Neural cell (in vitro differentiated cells): Measurements from ENCODE around the gene CLEC4C. TPM values are rescaled to one million over a fixed set of nuclear protein-coding genes. Genes with fewer than 3 reads are reported as not detected.

Experiments used
- H2AFZ ChIP-seq: fragments of 200-600, 300-800 bp; sonication (generic), shearing (Covaris generic); 2 replicates; pipeline ENCODE4 v1.6.0; 2014; ENCODE audit warnings: low read depth, mild to moderate bottlenecking, antibody characterized with exemption, low read length, moderate library complexity
- H3F3A ChIP-seq: fragments of 200-600 bp; shearing (Covaris generic); 2 replicates; pipeline ENCODE4 v1.6.1; 2016; ENCODE audit warnings: mild to moderate bottlenecking, moderate library complexity, mixed read lengths, antibody characterized with exemption, low read length; ENCODE audit not compliant: insufficient read depth, poor library complexity, severe bottlenecking
- H3K27ac ChIP-seq: fragments of 200-600, 300-800 bp; sonication (generic), shearing (Covaris generic); 2 replicates; pipeline ENCODE4 v1.5.1; 2014; ENCODE audit warnings: mild to moderate bottlenecking, low read length, moderate library complexity
- H3K27me3 ChIP-seq: fragments of 300-800, 200-600 bp; sonication (generic), shearing (Covaris generic); 2 replicates; pipeline ENCODE4 v1.6.0; 2014; ENCODE audit warnings: mild to moderate bottlenecking, low read depth, low read length, moderate library complexity; ENCODE audit not compliant: insufficient read depth
- H3K36me3 ChIP-seq: fragments of 300-800, 200-600 bp; sonication (generic), shearing (Covaris generic); 2 replicates; pipeline ENCODE4 v1.5.1; 2014; ENCODE audit warnings: mild to moderate bottlenecking, antibody characterized with exemption, low read length, moderate library complexity; ENCODE audit not compliant: insufficient read depth
- H3K4me2 ChIP-seq: fragments of 300-800, 200-600 bp; sonication (generic), shearing (Covaris generic); 2 replicates; pipeline ENCODE4 v1.6.0; 2014; ENCODE audit warnings: mild to moderate bottlenecking, low read length
- H3K4me3 ChIP-seq: fragments of 300-800, 200-600 bp; sonication (generic), shearing (Covaris generic); 2 replicates; pipeline ENCODE4 v1.5.1; 2014; ENCODE audit warnings: mild to moderate bottlenecking, low read length, moderate library complexity
- H3K79me2 ChIP-seq: fragments of 200-600 bp; shearing (Covaris generic); replicated peaks from 2 replicates; pipeline ENCODE4 v1.6.0; 2014; ENCODE audit warnings: mild to moderate bottlenecking, low read length, moderate library complexity; ENCODE audit not compliant: insufficient read depth
- H3K9ac ChIP-seq: fragments of 300-800, 200-600 bp; sonication (generic), shearing (Covaris generic); 2 replicates; pipeline ENCODE4 v1.6.1; 2016; ENCODE audit warnings: mild to moderate bottlenecking, low read length, mixed read lengths
- H3K9me2 ChIP-seq: fragments of 200-600 bp; shearing (Covaris generic); 2 replicates; pipeline ENCODE4 v1.6.1; 2016; ENCODE audit warnings: mild to moderate bottlenecking, low read length, mixed read lengths; ENCODE audit not compliant: insufficient read depth
- H3K9me3 ChIP-seq: fragments of 200-600, 300-800 bp; sonication (generic), shearing (Covaris generic); 2 replicates; pipeline ENCODE4 v1.6.1; 2016; ENCODE audit warnings: mild to moderate bottlenecking, mixed run types, low read length, moderate library complexity, mixed read lengths
- H4K20me1 ChIP-seq: fragments of 200-600 bp; shearing (Covaris generic); 2 replicates; pipeline ENCODE4 v1.6.1; 2016; ENCODE audit warnings: mild to moderate bottlenecking, mixed run types; ENCODE audit not compliant: insufficient read depth
- CTCF ChIP-seq: fragments of 450-650 bp; IDR thresholded peaks from 2 replicates; pipeline ENCODE4 v1.5.1; 2014; ENCODE audit warnings: antibody characterized with exemption, mild to moderate bottlenecking, moderate library complexity; ENCODE audit not compliant: poor library complexity, severe bottlenecking
- EP300 ChIP-seq: fragments of 450-650 bp; conservative IDR thresholded peaks from 2 replicates; pipeline ENCODE4 v1.6.1; 2014; ENCODE audit warnings: antibody characterized with exemption, mild to moderate bottlenecking, moderate library complexity; ENCODE audit not compliant: poor library complexity, severe bottlenecking
- MXI1 ChIP-seq: fragments of 450-650 bp; conservative IDR thresholded peaks from 2 replicates; pipeline ENCODE4 v1.6.1; 2014; ENCODE audit warnings: antibody characterized with exemption, mild to moderate bottlenecking; ENCODE audit not compliant: poor library complexity, severe bottlenecking
- POLR2AphosphoS5 ChIP-seq: IDR thresholded peaks from 2 replicates; pipeline ENCODE4 v1.6.1; 2012
- RAD21 ChIP-seq: fragments of 450-650 bp; conservative IDR thresholded peaks from 2 replicates; pipeline ENCODE4 v1.6.1; 2014; ENCODE audit warnings: antibody characterized with exemption, mild to moderate bottlenecking, moderate library complexity
- TAF1 ChIP-seq: IDR thresholded peaks from 2 replicates; pipeline ENCODE4 v1.6.1; 2012; ENCODE audit warnings: low read depth
- polyA plus RNA-seq: library from polyadenylated mRNA; depleted of rRNA; stranded (reverse); fragments of >200 nt; gene quantifications from 2 replicates; pipeline ENCODE4 v1.2.3, GENCODE V29; 2014
- TF ChIP-seq, protein P1 (sequence below): IDR thresholded peaks from 2 replicates; pipeline ENCODE4 v1.6.1; 2012; ENCODE audit warnings: borderline replicate concordance

Gene CLEC4C
- polyA plus RNA-seq, 1 donor from 2014 or later = not detected

- H3K9me2 ChIP-seq = no peaks in the 10 kb centered on the region
- no peak overlapping the region for H2AFZ ChIP-seq
- no peaks in the 10 kb centered on the region for H4K20me1 ChIP-seq
- H3K27me3 ChIP-seq = no peaks in the 10 kb centered on the region
- H3K4me3 ChIP-seq = no peak overlapping the region
- H3K9ac ChIP-seq = no peak overlapping the region
- no peaks in the 10 kb centered on the region for H3K9me3 ChIP-seq
- H3K36me3 ChIP-seq = no peaks in the 10 kb centered on the region
- H3F3A ChIP-seq = no peaks in the 10 kb centered on the region
- TF ChIP-seq POLR2AphosphoS5 (no peak), MXI1 (no peak), EP300 (no peak), CTCF (no peak), RAD21 (no peak), TAF1 (no peak)
- H3K27ac ChIP-seq = no peak overlapping the region
- H3K79me2 ChIP-seq = no peaks in the 10 kb centered on the region
- no peak overlapping the region for H3K4me2 ChIP-seq
Measured at GRCh38 chr12:7719946-7720730, 27.0 kb downstream of the CLEC4C start.

DNA sequence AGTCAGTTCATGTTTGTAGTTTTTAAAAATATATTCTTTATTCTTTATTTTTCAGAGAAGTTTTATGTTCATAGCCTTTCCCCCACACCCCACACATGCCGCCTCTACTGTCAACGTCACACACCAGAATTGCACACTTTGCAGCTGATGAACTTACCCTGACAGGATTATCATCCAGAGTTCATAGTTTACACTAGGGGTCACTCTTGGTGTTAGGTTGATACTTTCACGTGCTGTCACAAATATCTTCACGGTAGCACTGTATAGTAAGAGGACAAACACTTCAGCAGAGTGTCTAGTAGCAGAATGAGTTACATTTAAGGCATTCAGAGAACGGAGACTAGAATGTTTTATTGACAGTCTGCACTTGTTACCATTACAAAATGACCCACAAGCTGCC lies 30.8 kb downstream of the CLEC4C start:
- no peak overlapping the region for H3K4me2 ChIP-seq
- H3K9me3 ChIP-seq = no peaks in the 10 kb centered on the region
- TF ChIP-seq EP300 = no peak
- TF ChIP-seq, protein P1, sequence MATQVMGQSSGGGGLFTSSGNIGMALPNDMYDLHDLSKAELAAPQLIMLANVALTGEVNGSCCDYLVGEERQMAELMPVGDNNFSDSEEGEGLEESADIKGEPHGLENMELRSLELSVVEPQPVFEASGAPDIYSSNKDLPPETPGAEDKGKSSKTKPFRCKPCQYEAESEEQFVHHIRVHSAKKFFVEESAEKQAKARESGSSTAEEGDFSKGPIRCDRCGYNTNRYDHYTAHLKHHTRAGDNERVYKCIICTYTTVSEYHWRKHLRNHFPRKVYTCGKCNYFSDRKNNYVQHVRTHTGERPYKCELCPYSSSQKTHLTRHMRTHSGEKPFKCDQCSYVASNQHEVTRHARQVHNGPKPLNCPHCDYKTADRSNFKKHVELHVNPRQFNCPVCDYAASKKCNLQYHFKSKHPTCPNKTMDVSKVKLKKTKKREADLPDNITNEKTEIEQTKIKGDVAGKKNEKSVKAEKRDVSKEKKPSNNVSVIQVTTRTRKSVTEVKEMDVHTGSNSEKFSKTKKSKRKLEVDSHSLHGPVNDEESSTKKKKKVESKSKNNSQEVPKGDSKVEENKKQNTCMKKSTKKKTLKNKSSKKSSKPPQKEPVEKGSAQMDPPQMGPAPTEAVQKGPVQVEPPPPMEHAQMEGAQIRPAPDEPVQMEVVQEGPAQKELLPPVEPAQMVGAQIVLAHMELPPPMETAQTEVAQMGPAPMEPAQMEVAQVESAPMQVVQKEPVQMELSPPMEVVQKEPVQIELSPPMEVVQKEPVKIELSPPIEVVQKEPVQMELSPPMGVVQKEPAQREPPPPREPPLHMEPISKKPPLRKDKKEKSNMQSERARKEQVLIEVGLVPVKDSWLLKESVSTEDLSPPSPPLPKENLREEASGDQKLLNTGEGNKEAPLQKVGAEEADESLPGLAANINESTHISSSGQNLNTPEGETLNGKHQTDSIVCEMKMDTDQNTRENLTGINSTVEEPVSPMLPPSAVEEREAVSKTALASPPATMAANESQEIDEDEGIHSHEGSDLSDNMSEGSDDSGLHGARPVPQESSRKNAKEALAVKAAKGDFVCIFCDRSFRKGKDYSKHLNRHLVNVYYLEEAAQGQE = no peak
- TF ChIP-seq CTCF = peak; percentile 40
- peak; percentile 41 for TF ChIP-seq RAD21
- no peaks in the 10 kb centered on the region for H3K9me2 ChIP-seq
- no peak overlapping the region for H3K9ac ChIP-seq
- no peaks in the 10 kb centered on the region for H3K79me2 ChIP-seq
- no peak overlapping the region for H2AFZ ChIP-seq
- no peaks in the 10 kb centered on the region for H3K27me3 ChIP-seq
- no peaks in the 10 kb centered on the region for H3K36me3 ChIP-seq
- H3K27ac ChIP-seq = no peak overlapping the region
- H4K20me1 ChIP-seq = no peaks in the 10 kb centered on the region
- H3K4me3 ChIP-seq = no peak overlapping the region
- no peaks in the 10 kb centered on the region for H3F3A ChIP-seq
